HL-60/S4 (cell line): ENCODE results near the gene PTCSC3.

Experiments used
- in situ Hi-C: fragments of 300-500 bp; cut with MboI; formaldehyde crosslinking; loops from 2 replicates; pipeline ENCODE4 v1.14.3; 2022; ENCODE audit warnings: low sequenced_read_pairs

PTCSC3 gene

GRCh38 chr14:36176524-36176923 lies at the start of gene PTCSC3:
TSS of gene PTCSC3 (minus strand) at chr14:36176722.
- in situ Hi-C loops, result no loop called here

GRCh38 chr14:36226164-36226563 lies 49.6 kb upstream of the PTCSC3 start:
- in situ Hi-C loops, result no loop called here

- in situ Hi-C loops, result no loop called here
Measured at GRCh38 chr14:36224176-36224575, 47.7 kb upstream of the PTCSC3 start.

- in situ Hi-C loops, result no loop called here
Measured at GRCh38 chr14:36223558-36223957, 47.0 kb upstream of the PTCSC3 start.

- in situ Hi-C loops, result no loop called here
Measured at GRCh38 chr14:36222952-36223468, 46.5 kb upstream of the PTCSC3 start.

- in situ Hi-C loops, result no loop called here
Measured at GRCh38 chr14:36222337-36222736, 45.8 kb upstream of the PTCSC3 start.

GRCh38 chr14:36221112-36221511 lies 44.6 kb upstream of the PTCSC3 start:
- in situ Hi-C loops, result no loop called here

GRCh38 chr14:36217732-36218131 lies 41.2 kb upstream of the PTCSC3 start:
- in situ Hi-C loops, result no loop called here

GRCh38 chr14:36217027-36217426 lies 40.5 kb upstream of the PTCSC3 start:
- in situ Hi-C loops, result no loop called here

GRCh38 chr14:36215217-36215598 lies 38.7 kb upstream of the PTCSC3 start:
- in situ Hi-C loops, result no loop called here

GRCh38 chr14:36214476-36215216 lies 38.1 kb upstream of the PTCSC3 start:
- in situ Hi-C loops, result no loop called here

- in situ Hi-C loops, result no loop called here
Measured at GRCh38 chr14:36212987-36213386, 36.5 kb upstream of the PTCSC3 start.

GRCh38 chr14:36212577-36212976 lies 36.1 kb upstream of the PTCSC3 start:
- in situ Hi-C loops, result no loop called here

- in situ Hi-C loops, result no loop called here
Measured at GRCh38 chr14:36208690-36209278, 32.3 kb upstream of the PTCSC3 start.

- in situ Hi-C loops, result no loop called here
Measured at GRCh38 chr14:36207500-36207899, 31.0 kb upstream of the PTCSC3 start.

- in situ Hi-C loops, result no loop called here
Measured at GRCh38 chr14:36204461-36205073, 28.0 kb upstream of the PTCSC3 start.

- in situ Hi-C loops, result no loop called here
Measured at GRCh38 chr14:36198378-36198777, 21.9 kb upstream of the PTCSC3 start.

GRCh38 chr14:36194663-36195062 lies 18.1 kb upstream of the PTCSC3 start:
- in situ Hi-C loops, result no loop called here

GRCh38 chr14:36192530-36192929 lies 16.0 kb upstream of the PTCSC3 start:
- in situ Hi-C loops, result no loop called here

GRCh38 chr14:36183402-36183801 lies 6.9 kb upstream of the PTCSC3 start:
- in situ Hi-C loops, result no loop called here

GRCh38 chr14:36181417-36181816 lies 4.9 kb upstream of the PTCSC3 start:
- in situ Hi-C loops, result no loop called here

GRCh38 chr14:36177489-36177888 lies 967 bp upstream of the PTCSC3 start:
- in situ Hi-C loops, result no loop called here
